GM18502 (cell line): ENCODE results near the gene ZBTB40.

Source experiments
- ATAC-seq: cut with Tn5 transposase; IDR thresholded peaks from one replicate; pipeline ENCODE4 v1.9.1; 2021; ENCODE audit warnings: mild to moderate bottlenecking; ENCODE audit not compliant: unreplicated experiment, poor library complexity

ZBTB40 gene

DNA sequence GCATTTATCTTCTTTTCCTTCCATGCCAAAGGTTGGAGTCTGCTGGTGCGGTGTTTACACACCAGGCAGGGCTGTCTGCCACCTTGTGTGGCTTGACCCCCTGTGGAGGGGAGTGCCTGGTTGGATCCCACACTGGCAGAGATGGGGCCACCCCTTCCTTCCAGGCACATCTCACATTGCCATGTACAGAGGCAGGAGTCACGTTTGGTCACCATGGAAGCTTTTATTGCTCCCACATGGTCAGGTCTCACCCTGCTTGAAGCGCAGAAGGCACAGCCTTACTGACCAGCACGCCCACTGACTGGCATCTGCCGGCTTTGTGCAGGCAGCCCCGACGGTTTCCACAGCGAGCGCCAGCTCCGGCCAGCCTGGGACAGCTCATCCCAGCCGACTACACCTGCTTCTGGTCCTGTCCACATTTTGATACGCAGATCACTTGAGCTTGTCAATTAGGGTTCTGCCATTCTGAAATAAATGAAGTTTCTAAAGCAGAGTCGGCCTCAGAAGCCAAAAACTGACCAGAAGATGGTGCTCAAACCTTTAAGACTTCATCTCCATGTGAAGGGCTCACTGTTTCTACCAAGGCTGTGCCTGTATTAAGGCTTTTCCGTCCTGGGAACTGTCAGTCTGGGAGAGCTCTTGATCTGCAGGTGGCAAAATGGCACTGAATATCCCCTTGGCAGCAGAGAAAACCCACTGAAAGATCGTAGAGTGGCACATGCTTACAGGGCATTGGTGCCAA is 76.1 kb downstream of the ZBTB40 start:
- no peak for ATAC-seq

DNA sequence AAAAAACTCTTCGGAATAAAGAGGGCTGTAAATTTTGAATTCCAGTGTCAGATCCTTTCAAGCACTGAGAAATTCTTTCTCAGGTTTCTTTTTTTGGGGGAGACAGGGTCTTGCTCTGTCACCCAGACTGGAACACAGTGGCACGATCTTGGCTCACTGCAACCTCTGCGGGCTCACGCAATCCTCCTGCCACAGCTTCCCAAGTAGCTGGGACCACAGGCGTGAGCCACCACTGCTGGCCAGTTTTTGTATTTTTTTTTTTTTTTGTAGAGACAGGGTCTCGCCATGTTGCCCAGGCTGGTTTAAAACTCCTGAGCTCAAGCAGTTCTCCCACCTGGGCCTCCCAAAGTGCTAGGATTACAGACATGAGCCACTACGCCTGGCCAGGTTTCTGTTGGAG is 76.8 kb downstream of the ZBTB40 start:
- ATAC-seq = no peak

DNA sequence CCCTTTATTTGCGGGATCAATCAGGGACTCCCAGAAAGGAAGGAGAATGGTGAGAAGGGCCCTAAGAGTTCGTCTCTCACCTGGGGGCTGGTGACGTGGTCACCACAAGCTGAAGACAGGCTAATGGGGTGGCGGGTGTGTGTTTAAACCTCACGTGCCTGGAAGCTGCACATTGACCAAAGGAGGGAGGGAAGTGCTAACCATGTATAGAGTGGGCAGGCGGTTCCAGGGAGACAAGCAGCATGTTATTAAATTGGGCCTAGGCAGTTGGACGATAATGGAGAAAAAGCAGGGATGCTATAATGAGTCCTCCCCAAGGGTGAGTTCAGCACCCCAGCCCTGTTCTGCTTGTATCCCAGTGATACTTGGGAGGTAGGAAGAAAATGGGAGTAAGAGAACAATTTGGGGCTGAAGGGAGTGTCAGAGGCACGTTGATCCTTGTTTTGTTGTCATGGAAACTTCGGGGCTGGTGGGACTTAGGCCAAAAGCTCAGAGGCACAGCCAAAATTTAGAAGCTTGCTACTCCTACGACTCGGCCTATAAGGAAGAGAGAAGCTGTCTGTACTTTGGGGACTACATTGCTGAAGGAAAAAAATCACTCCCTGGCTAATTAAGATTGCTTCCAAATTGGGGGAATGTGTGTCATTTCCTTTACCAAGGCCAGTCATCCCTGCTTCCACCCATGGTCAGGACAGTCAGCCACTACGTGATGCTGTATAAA is 78.4 kb downstream of the ZBTB40 start:
- ATAC-seq = no peak

DNA sequence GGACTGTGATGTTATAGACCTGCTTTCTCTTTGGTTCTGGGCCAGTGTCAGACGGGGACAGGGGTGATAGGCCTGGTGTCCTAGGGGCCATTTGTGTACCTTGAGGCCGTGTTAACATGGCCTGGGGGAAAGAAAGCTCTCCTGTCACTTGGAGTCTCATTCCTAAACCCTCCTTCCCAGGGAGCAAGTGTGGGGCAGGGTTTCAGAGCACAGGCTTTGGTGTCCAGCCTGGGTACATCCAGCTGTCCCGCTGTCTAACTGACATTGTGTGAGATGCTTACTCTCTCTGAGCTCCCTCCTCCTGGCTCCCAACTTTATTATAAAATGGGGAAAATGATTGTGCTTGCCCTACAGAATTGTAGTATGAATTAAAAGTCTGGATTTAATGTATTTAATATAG is 79.1 kb downstream of the ZBTB40 start:
- ATAC-seq = no peak

DNA sequence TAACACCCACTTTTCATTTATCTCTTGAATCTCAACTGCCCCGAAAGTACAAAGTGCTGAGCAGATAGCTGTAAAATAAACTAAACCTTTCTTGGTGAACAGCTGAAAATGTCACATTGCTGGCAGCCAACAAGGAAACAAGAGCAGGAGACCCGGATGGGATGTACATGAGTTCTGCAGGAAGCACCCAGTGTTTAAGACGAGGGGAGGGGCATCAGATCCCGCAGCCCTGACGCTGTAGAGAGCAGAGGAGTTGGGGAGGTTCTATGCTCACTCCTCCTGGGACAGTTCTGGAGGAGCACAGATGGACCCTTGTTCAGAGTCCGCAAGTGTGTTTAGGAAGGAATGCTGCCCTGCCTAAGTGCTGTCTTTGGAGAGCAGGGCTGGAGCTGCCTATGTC is 79.6 kb downstream of the ZBTB40 start:
- no peak for ATAC-seq

DNA sequence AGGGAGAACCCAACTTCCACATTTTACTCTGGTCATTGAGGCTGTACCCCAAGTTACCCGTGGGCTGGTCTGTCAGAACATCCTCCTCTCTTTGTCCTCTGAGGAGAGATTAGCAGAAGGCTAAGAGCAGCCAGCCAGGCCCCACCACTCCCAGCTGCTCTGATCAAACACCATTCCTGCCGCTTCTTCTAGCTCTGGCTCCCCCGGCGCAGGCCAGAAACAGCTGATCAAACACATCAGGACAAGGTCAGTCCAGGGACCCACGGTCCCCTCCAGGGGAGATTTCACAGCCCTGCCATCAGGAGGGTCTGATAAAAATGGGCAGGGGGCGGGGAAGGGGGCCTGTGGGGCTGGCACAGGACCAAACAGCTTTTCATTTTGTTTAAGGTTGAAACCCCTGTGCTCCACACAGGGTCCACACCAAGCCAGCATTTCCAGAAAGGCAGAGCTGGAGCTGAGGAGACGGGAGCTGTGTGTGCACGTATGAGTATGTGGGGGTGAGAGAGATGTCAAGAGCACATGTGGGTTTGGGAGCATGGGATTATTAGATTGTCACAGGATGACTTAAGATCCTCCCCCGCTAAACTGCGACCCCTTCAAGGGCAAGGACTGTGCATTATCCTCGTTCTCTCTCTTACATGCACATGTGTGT is 81.7 kb downstream of the ZBTB40 start:
- ATAC-seq = no peak

DNA sequence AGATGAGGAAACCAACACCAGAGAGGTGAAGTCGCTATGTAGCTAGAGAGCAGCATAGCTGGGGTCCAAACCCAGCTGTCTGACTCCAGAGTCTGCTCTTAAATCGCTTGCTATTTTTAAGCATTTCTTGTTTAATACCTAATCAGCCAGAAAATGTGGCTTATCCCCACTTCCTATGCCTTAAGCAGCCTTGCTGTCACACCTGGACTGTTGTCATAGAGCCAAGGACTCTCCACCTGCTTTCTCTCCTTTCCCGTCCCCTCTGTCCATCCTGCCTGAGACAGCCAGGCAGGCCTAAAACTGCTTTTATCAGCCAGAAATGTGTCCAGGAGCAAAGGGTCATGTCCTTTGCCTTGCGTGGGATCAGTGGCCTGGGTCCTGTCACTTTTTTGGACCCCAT is 83.3 kb downstream of the ZBTB40 start:
- ATAC-seq = no peak

DNA sequence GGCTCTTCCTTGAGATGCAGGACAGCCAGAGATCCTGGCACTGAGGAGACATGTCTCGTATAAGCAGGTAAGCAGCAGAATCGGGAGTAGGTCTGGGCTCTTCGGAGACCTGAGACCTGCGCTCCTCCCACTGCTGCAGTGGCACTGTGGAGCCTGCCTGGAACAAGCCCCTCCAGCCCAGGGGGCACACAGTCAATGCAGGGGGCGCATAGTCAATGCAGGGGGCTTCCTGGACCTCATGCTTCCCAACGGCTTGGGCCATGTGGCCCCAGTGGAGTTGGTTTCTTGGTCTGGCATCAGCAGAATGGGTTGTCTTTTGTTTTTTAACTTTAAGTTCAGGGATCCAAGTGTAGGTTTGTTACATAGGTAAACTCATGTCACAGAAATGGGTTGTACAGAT is 83.7 kb downstream of the ZBTB40 start:
- no peak for ATAC-seq

DNA sequence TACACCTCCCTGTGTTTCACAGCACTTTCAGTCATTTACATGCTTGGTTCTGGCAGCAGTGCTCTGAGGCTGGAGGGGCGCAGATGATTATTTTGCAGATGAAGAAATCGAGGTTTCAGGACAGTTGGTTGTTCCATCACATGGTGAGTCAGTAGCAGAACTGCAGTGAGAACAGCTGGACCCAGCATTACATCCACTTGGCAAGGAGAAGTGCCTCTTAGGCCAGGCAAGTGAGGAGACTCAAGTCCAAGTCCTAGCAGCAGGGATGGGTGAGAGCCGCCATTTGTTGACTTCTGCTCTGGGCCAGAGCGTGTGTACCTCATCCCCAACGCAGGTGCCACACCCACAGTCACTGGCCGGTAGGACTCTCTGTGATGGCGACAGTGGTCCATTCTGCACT is 84.9 kb downstream of the ZBTB40 start:
- ATAC-seq = no peak

DNA sequence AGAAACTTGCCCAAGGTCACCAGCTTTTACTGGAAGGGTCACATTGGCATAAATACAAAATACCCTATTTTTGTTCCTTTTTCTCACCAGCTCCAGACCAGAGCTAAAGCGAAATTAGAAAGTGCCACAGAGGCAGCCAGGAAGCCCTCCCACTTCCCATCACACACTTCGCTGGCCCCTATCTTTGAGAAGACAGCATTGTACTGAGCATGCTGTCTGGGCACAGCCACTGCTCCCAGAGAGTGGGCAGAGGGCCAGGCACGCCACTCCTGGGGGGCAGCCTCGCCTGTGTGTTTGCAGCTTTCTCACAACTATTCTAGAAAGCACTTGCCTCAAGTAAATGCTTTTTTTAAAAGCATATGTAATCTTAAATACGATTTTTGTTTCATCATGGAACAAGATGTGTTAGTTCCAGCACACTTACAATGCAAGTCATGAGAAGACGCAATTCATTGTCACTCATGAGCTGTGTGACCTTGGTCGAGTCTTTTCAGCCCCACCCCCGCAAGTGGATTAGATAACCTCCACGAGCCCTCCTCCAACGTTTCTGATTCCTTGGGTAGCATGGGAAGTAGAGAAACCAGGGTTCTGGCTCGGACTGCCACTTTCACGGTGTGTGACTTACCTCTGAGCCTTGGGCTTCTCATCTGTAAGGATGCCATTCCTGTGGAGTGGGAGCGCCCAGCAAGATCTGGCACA is 85.9 kb downstream of the ZBTB40 start:
- ATAC-seq = no peak

DNA sequence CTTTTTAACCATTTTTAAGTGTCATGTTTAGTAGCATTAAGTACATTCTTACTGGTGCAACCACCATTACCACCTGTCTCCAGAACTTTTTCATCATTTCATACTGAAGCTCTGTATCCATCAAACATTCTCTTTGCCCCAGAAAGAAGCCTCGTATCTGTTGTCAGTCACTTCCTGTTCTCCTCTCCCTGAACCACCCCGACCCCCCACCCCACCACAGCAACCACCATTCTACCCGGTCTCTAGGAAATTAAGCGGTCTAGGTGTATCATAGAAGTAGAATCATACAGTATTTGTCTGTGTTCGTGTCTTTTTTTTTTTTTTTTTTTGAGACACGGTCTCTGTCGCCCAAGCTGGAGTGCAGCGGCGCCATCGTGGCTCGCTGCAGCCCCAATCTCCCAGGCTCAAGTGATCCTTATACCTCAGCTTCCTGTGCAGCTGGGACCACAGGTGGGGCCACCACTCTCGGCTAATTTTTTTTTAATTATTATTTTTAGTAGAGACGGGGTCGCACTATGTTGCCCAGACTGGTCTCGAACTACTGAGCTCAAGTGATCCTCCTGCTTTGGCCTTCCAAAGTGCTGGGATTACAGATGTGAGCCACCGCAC is 88.0 kb downstream of the ZBTB40 start:
- no peak for ATAC-seq

DNA sequence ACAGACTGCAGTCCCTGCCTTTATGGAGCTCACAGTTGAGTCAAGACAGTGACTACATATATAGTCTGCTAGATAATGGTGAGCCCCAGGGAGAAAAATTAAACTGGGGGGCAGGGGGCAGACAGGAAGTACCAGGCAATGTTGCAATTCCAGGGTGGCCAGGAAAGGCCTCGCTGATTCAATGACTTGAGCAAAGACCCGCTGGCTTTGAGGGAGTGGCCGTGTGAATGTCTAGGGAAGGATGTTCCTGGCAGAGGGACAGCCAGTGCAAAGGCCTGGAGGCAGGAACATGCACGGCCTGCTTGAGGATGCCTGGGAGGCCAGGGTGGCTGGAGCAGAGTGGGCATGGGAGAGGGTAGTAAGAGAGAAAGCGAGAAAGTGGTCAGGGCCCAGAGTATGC is 88.7 kb downstream of the ZBTB40 start:
- no peak for ATAC-seq

DNA sequence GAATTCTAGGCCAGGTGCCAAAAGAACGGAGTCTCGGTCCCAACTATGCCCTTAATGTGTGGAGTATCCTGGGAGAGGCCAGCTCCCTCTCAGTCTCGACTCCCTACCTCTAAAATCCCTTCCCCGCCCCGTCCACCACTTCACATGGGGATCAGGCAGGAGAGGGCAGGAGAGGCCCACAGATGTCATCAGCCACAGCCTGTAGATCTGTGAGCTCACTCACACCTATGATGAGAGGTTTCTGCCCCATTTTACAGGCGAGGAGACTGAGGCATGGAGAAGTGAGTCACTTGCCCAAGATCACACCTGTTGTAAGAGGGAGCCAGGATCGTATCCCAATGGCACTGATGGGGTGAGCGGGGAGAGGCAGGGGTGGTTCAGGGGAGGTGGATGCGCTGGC is 91.2 kb downstream of the ZBTB40 start:
- ATAC-seq = no peak

DNA sequence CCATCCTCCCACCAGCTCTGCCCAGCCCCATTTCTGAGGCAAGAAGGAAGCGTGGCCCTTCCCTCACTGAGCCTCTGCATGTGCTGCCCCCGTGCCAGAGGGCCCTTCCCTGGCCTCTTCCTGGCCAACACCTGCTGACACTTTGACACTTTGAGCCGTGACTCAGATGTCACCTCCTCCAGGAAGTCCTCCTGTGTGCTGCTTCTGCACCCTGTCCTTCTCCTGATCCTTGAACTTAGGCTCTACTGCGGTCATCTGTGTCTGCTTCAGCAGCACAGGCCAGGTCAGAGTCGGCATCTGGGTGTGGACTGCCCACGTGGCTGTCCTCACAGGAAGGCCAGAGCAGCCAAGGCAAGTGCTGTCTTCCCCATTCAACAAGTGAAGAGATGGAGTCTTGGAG is 92.0 kb downstream of the ZBTB40 start:
- ATAC-seq = no peak

DNA sequence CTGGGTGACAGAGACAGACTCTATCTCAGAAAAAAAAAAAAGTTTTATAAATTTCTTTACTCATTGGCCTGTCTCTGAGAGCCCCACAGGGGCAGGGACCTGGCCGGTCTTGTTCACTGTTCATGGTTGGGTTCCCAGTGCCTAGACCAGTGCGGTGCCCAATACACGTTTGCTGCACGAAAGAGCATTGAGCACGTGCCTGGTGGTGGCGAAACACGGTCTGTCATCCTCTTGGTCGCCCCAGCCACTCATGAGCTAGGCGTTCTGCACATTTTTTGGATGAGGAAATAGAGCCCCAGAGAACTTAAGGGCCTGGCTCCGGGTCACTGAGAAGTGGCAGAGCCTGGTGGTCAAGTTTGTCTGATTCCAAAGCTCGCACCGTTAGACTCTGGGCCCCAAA is 93.0 kb downstream of the ZBTB40 start:
- ATAC-seq = no peak

DNA sequence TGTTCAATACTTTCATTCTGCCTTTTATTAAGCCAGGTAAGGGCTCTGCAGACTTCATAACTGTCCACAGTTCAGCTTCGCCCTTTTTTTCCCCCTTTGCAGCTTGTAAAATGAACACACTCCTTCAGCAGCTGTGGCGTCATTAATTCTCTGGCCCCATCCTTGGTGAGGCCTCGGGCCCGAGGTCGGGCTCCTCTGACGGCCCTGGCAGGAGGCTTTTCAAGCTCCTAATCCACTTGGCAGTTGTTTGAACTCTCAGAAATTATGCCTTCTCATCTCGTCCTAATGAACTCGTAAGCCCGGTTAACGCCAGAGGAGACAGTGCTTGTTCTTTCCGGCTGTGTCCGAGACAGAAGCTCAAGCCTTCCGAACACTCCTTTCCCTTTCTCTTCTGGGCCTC is 93.5 kb downstream of the ZBTB40 start:
- no peak for ATAC-seq

DNA sequence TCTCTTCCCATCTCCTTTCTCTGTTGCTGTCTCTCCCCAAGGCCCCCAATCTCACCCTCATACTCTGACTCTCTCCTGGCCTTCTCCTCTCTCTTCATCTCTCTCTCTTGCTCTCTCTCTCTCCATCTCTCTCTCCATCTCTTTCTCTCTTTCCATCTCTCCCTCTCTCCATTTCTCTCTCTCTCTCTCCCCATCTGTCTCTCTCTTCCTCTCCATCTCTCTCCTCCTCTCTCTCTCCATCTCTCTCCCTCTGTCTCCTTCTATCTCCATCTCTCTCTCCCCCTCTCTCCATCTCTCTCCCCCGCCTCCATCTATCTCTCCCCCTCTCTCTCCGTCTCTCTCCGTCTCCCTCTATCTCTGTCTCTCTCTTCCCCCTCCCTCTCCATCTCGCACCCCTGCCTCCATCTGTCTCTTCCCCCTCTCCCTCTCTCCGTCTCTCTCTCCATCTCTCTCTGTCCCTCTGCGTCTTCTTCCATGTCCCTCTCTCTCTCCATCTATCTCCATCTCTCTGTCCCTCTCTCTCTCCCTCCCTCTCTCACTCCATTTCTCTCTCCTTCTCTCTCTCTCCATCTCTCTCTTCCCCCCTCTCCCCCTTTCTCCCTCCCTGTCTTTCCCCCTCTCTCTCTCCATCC is 95.7 kb downstream of the ZBTB40 start:
- no peak for ATAC-seq

DNA sequence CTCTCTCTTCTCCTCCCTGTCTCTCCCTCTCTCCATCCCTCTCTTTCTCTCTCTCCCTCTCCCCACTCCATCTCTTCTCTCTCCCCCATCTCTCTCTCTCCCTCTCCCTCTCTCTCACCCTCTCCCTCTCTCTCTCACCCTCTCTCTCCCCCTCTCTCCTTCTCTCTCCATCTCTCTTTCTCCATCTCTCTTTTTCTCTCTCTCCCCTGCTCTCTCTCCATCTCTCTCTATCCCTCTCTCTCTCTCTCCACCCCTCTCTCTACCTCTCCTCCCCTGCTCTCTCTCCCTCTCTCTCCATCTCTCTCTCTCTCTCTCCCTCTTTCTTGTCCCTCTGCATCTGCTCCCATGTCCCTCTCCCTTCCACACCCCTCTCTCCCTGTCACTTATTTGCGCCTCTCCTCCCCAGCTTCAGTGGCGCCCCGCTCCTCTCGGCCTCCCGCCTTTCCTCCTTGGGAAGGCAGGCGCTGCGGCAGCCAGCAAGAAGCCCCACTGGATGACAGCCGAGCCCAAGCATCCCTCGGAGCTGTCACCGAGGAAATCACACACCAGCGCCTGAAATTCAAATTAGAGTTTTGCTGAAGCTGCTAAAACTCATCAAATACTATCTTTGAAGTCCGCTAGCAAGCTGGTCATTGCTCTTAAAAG is 96.3 kb downstream of the ZBTB40 start:
- ATAC-seq = no peak

DNA sequence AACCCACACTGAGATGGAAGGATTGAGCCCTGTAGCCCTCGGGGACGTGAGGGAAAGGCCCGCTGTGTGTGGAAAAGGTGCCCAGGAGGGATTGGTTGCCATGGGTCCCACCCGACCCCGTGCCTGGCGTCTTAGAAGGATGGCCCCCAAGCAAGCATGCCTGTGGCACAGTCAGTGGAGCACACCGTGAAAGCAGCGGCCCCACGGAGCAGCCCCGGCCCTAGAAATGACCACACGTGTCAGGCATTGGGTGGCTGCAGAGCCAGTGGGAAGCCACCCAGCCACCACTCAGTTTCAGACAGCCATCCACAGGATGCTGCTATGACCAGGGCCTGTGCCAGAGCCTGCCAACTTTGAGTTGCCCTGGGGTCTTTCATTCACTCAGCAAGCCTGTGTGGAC is 98.4 kb downstream of the ZBTB40 start:
- no peak for ATAC-seq

DNA sequence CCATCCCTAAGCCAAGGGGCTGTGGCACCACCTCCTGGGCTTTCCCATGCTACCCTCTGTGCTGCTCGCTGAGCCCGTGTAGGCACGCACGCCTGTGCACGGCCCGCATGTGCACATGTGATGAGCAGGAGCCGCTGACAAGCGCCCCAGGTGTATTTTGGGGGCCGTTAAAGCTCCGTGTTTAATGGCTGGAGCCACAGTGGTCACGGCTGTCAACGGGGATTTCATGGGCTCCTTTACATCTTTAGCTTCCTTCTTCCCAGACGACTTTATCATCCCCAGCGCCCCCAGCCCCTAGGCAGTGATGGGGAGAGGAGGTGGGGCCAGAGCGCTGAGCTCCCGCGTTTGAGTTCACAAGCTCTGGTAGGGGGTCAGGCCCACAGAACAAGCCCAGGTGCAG is 99.9 kb downstream of the ZBTB40 start:
- no peak for ATAC-seq
